HEK293 (cell line): ENCODE data around the gene NXNL2.

Source experiments
- CTCF ChIA-PET: fragments of 350-600 bp; formaldehyde crosslinking; extraction: SDS; loops from one replicate; lab custom pipeline; 2021; ENCODE audit warnings: antibody characterized with exemption; lab: Yijun Ruan, JAX
- POLR2A ChIA-PET: fragments of 300-600 bp; formaldehyde crosslinking; extraction: SDS; loops from one replicate; lab custom pipeline; 2020; ENCODE audit warnings: antibody characterized with exemption, inconsistent platforms; lab: Yijun Ruan, JAX
- H3K27ac ChIP-seq: fragments of 200-500 bp; sonication (Bioruptor generic); 2 replicates; pipeline ENCODE4 v1.5.1; 2014; ENCODE audit warnings: low read depth, low read length, control low read depth, inconsistent platforms; ENCODE audit errors: extremely low read depth
- H3K36me3 ChIP-seq, 2 experiments: fragments of 200-500 bp in 1 of 2; sonication (Bioruptor generic) in 1 of 2; 1 replicate in 1 of 2; 2 replicates in 1 of 2; pipeline ENCODE4 v1.5.1; 2014 to 2017; ENCODE audit warnings: inconsistent platforms in 2 of 2, low read length in 2 of 2; ENCODE audit not compliant: control insufficient read depth in 2 of 2, insufficient read depth in 1 of 2
- H3K4me1 ChIP-seq: fragments of 200-500 bp; sonication (Bioruptor generic); 2 replicates; pipeline ENCODE4 v1.5.1; 2014; ENCODE audit warnings: mild to moderate bottlenecking, low read length, inconsistent platforms; ENCODE audit not compliant: control insufficient read depth, insufficient read depth
- H3K4me3 ChIP-seq: 2 replicates; pipeline ENCODE4 v1.5.1; 2011; ENCODE audit warnings: low read depth, mild to moderate bottlenecking, control low read depth, low read length, moderate library complexity
- H3K9me3 ChIP-seq: fragments of 200-500 bp; sonication (Bioruptor generic); 2 replicates; pipeline ENCODE4 v1.5.1; 2014; ENCODE audit warnings: low read depth, low read length, inconsistent platforms; ENCODE audit not compliant: control insufficient read depth, insufficient read depth
- ZNF146 ChIP-seq: fragments of 450-650 bp; formaldehyde crosslinking; IDR thresholded peaks from 2 replicates; pipeline ENCODE4 v1.5.1; 2016; ENCODE audit warnings: missing biosample characterization, missing genetic modification characterization
- ZNF416 ChIP-seq: fragments of 450-650 bp; formaldehyde crosslinking; IDR thresholded peaks from 2 replicates; pipeline ENCODE4 v1.5.1; 2016; ENCODE audit warnings: missing biosample characterization, missing genetic modification characterization
- ZNF654 ChIP-seq: fragments of 450-650 bp; formaldehyde crosslinking; IDR thresholded peaks from 2 replicates; pipeline ENCODE4 v1.5.1; 2016; ENCODE audit warnings: low read depth, missing biosample characterization, missing genetic modification characterization

NXNL2 gene

DNA sequence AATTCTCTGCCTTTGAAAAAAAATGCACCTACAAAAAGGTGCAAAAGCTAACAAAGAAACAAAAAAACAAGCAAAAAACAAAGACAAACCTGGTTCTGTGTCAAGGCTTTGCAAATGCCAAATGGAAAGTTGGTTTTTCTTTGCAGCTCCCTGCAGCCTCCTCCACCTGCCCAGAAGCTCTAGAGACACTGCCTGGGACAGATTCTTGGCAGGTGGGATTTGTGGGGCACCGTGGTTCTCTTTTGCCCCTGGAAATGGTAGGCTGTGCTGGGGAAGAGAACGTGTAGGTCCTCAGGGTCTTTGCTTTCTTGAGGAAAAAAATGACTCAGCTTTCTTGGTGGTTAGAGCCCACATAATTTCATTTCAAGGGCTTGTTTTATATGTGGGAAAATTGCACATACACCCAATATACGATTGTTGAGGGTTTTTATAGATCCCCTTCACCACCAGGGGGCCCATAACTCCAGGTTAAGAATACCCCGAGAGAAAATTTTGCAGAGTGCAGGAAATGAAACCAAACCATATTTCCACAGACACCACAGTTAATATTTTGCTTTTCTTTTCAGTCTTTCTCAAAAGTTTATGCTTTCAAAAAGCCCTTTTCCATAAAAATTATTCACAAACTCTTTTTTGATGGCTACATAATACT, 58.7 kb downstream of the NXNL2 start:
- POLR2A ChIA-PET, result no interaction called here
- TF ChIP-seq ZNF654 (peak; percentile 16; the same call in 1 of the 2 replicates), ZNF416 (no peak), ZNF146 (0 out of 2 replicates have a peak, but pooled peaks have one; percentile 7)
- Histone ChIP-seq H3K4me1 (no peaks in the 10 kb centered on the region), H3K9me3 (no peaks in the 10 kb centered on the region), H3K27ac (no peak overlapping the region), H3K4me3 (no peak overlapping the region), H3K36me3 (no peaks in the 10 kb centered on the region)
- CTCF ChIA-PET, result interaction anchor here (0.6 to 1.2 kb wide), 9 partner anchors 11 to 454 kb away, joined by 3 to 6 read pairs (median 4); no protein-coding TSS in a partner anchor
